Upper lobe of left lung (tissue), 6 donors: ENCODE measurements around the gene CRYBG2. TPM values are rescaled to one million over a fixed set of nuclear protein-coding genes. Genes with fewer than 3 reads are reported as not detected.

Experiments
- ATAC-seq, 2 donors: fragments of 200-7000 bp; cut with Tn5 transposase; one replicate each; pipeline ENCODE4 v1.9.1; 2022; ENCODE audit warnings: mild to moderate bottlenecking in 2 of 2, moderate library complexity in 2 of 2; ENCODE audit not compliant: low FRiP score in 2 of 2
- DNase-seq, 2 donors: peaks; one replicate each; pipeline ENCODE4 v3.0.0-alpha.2; 2019 to 2020
- H3K27ac ChIP-seq, 4 donors: fragments of 200-600 bp; sonication (generic); one replicate each; pipeline ENCODE4 v1.5.1; 2016 to 2019
- H3K27me3 ChIP-seq, 4 donors: fragments of 200-600 bp; sonication (generic); one replicate each; pipeline ENCODE4 v1.5.1; 2017 to 2019
- H3K36me3 ChIP-seq, 4 donors: fragments of 200-600 bp; sonication (generic); one replicate each; pipeline ENCODE4 v1.5.1; 2016 to 2019
- H3K4me1 ChIP-seq, 4 donors: fragments of 200-600 bp; sonication (generic); one replicate each; pipeline ENCODE4 v1.5.1; 2018 to 2019
- H3K4me3 ChIP-seq, 4 donors: fragments of 200-600 bp; sonication (generic); one replicate each; pipeline ENCODE4 v1.5.1; 2017 to 2019; ENCODE audit warnings: mild to moderate bottlenecking in 2 of 4, moderate library complexity in 1 of 4
- H3K9me3 ChIP-seq, 4 donors: fragments of 200-600 bp; sonication (generic); one replicate each; pipeline ENCODE4 v1.5.1; 2018 to 2019
- CTCF ChIP-seq, 6 experiments: fragments of 450-650 bp in 4 of 6; fragments of 200-600 bp in 2 of 6; sonication (generic) in 2 of 6; IDR thresholded peaks; one replicate each; pipeline ENCODE4 v1.5.1; 2016 to 2019; ENCODE audit warnings: antibody characterized with exemption in 6 of 6
- EP300 ChIP-seq, 4 donors: sonication (generic); formaldehyde crosslinking; IDR thresholded peaks; one replicate each; pipeline ENCODE4 v1.5.1; 2017; ENCODE audit warnings: antibody characterized with exemption in 4 of 4, control low read depth in 2 of 4
- POLR2A ChIP-seq, 4 donors: fragments of 450-650 bp; IDR thresholded peaks; one replicate each; pipeline ENCODE4 v1.5.1; 2016 to 2017; ENCODE audit warnings: antibody characterized with exemption in 4 of 4, mild to moderate bottlenecking in 2 of 4
- POLR2AphosphoS5 ChIP-seq, 2 donors: sonication (generic); formaldehyde crosslinking; IDR thresholded peaks; one replicate each; pipeline ENCODE4 v1.5.1; 2017; ENCODE audit warnings: antibody characterized with exemption in 2 of 2
- WGBS, 2 donors: methylation state at CpG; one replicate each; pipeline ENCODE4 v1.1.5; 2017 to 2018; 5-methylcytosine and 5-hydroxymethylcytosine counted together
- total RNA-seq, 6 donors: library from RNA; depleted of rRNA in 4 of 6; stranded (reverse); fragments of >200 nt in 4 of 6; gene quantifications; one replicate each; pipeline versions ENCODE4 v1.1.0 to v1.2.1, GENCODE V29; 2016 to 2021
- donor health status: DM: no; HTN: no; CAD: no; lungs with moderate emphysema.
- donor health status: DM: no; HTN: yes; CAD: no; lungs with severe emphysema.

Gene CRYBG2
- total RNA-seq, 6 donors from 2014 or later, result 0.59 to 25.2 (median 11.1) TPM

- Histone ChIP-seq H3K4me3 (no peak overlapping the region), H3K4me1 (no peaks in the 10 kb centered on the region), H3K27ac (no peak overlapping the region), H3K36me3 (no peaks in the 10 kb centered on the region), H3K9me3 (no peaks in the 10 kb centered on the region), H3K27me3 (no peaks in the 10 kb centered on the region)
- TF ChIP-seq POLR2AphosphoS5 (IDR thresholded peaks at IDR 0.05) (no peak), CTCF (IDR thresholded peaks at IDR 0.05) (no peak), POLR2A (IDR thresholded peaks at IDR 0.05) (no peak), EP300 (IDR thresholded peaks at IDR 0.05) (no peak)
- ATAC-seq (no peak), DNase-seq (peak in 1 of 2 donors; percentile 52)
- 55 to 61% methylated on average over 7 to 9 of the region's 10 CpGs for WGBS, 2 donors
Measured at GRCh38 chr1:26346274-26347033, 7.5 kb downstream of the CRYBG2 start.

- no peaks in the 10 kb centered on the region for H3K4me1 ChIP-seq
- DNase-seq (peak in 1 of 2 donors; percentile 72), ATAC-seq (no peak)
- TF ChIP-seq CTCF (IDR thresholded peaks at IDR 0.05), result no peak
- no peak for TF ChIP-seq POLR2AphosphoS5 (IDR thresholded peaks at IDR 0.05)
- TF ChIP-seq EP300 (IDR thresholded peaks at IDR 0.05), result no peak
- no peak for TF ChIP-seq POLR2A (IDR thresholded peaks at IDR 0.05)
- H3K4me3 ChIP-seq, result no peak overlapping the region
- no peaks in the 10 kb centered on the region for H3K36me3 ChIP-seq
- no peak overlapping the region for H3K27ac ChIP-seq
- no peaks in the 10 kb centered on the region for H3K9me3 ChIP-seq
- no peaks in the 10 kb centered on the region for H3K27me3 ChIP-seq
- 84% methylated on average over 14 of the region's 15 CpGs; no CpG with 5 or more reads in 1 of the 2 donors for WGBS, 2 donors
Measured at GRCh38 chr1:26345718-26346117, 8.2 kb downstream of the CRYBG2 start.

GRCh38 chr1:26344147-26344920, 9.6 kb downstream of the CRYBG2 start:
- no peak overlapping the region for H3K27ac ChIP-seq
- no peaks in the 10 kb centered on the region for H3K27me3 ChIP-seq
- H3K4me3 ChIP-seq, result no peak overlapping the region
- no peaks in the 10 kb centered on the region for H3K9me3 ChIP-seq
- TF ChIP-seq POLR2A (IDR thresholded peaks at IDR 0.05) (no peak), CTCF (IDR thresholded peaks at IDR 0.05) (no peak), POLR2AphosphoS5 (IDR thresholded peaks at IDR 0.05) (no peak), EP300 (IDR thresholded peaks at IDR 0.05) (no peak)
- H3K36me3 ChIP-seq, result no peaks in the 10 kb centered on the region
- DNase-seq (peak in 1 of 2 donors; percentile 62), ATAC-seq (peak in 1 of 2 donors; percentile 28)
- no peaks in the 10 kb centered on the region for H3K4me1 ChIP-seq
- 93 to 100% methylated on average over 1 to 14 of the region's 15 CpGs for WGBS, 2 donors

- DNase-seq (no peak), ATAC-seq (no peak)
- Histone ChIP-seq H3K27ac (no peak overlapping the region), H3K4me3 (no peak overlapping the region), H3K9me3 (no peaks in the 10 kb centered on the region), H3K36me3 (no peaks in the 10 kb centered on the region), H3K27me3 (peaks cover 0 to 5% (median 0%) of the 10 kb centered on the region in 4 donors), H3K4me1 (peaks cover 11 to 18% (median 15%) of the 10 kb centered on the region in 4 donors)
- 65 to 80% methylated on average over 4 of the region's 4 CpGs for WGBS, 2 donors
- TF ChIP-seq CTCF (IDR thresholded peaks at IDR 0.05), result no peak
- TF ChIP-seq POLR2AphosphoS5 (IDR thresholded peaks at IDR 0.05), result no peak
- TF ChIP-seq POLR2A (IDR thresholded peaks at IDR 0.05), result no peak
- no peak for TF ChIP-seq EP300 (IDR thresholded peaks at IDR 0.05)
Measured at GRCh38 chr1:26340047-26340481, 13.9 kb downstream of the CRYBG2 start.
